ENCODE results near the gene FCSK.

Gene FCSK

DNA sequence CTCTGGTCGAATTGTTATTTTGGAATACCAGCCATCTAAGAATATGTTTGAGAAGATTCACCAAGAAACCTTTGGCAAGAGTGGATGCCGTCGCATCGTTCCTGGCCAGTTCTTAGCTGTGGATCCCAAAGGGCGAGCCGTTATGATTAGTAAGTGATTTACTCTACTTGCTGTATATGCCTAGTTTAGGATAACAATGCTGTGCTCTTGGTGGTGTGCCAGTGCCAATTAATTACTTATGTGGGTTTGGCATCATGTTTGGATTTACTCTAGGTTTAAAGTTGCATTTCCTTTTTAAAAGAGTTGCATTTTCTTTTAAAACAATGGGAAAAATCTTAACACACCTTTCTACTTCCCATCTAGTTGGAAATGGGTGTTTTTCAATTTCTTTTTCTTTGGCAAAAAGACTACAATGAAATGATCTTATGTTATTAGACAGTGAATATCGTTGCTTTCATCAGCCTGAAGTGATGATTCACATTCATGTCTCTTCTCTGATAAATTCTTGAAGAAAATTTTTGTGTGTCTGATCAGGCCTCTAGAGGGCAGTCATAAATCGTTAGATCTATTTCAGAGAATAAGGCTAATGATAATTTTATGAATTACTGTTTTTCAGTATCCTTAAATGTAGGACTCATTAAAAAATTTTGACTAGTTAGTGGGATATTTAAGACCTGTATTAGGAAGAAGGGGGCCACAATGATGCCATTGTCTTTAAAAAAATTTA lies 74.8 kb downstream of the FCSK start:
- Histone ChIP-seq H3K27me3 (no peaks in the 10 kb centered on the region), H3K27ac (no peak overlapping the region), H3K9me3 (no peaks in the 10 kb centered on the region), H3K36me3 (peaks cover 51% of the 10 kb centered on the region), H3K4me1 (ENCODE audit: control insufficient read depth in 1 of 2, insufficient read depth in 1 of 2, low read depth in 1 of 2, low read length in 1 of 2) (peaks cover 11 to 12% of the 10 kb centered on the region in 2 experiments), H3K4me3 (ENCODE audit: low read depth in 1 of 2, low read length in 1 of 2) (no peak overlapping the region)
- TF ChIP-seq, protein P1, sequence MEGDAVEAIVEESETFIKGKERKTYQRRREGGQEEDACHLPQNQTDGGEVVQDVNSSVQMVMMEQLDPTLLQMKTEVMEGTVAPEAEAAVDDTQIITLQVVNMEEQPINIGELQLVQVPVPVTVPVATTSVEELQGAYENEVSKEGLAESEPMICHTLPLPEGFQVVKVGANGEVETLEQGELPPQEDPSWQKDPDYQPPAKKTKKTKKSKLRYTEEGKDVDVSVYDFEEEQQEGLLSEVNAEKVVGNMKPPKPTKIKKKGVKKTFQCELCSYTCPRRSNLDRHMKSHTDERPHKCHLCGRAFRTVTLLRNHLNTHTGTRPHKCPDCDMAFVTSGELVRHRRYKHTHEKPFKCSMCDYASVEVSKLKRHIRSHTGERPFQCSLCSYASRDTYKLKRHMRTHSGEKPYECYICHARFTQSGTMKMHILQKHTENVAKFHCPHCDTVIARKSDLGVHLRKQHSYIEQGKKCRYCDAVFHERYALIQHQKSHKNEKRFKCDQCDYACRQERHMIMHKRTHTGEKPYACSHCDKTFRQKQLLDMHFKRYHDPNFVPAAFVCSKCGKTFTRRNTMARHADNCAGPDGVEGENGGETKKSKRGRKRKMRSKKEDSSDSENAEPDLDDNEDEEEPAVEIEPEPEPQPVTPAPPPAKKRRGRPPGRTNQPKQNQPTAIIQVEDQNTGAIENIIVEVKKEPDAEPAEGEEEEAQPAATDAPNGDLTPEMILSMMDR (IDR thresholded peaks at IDR 0.05): no peak

All from neutrophil (primary cell).